Fibroblast of upper back skin (primary cell): ENCODE measurements around the gene DUX4.
"Not testable (repeated sequence)": the region's sequence is repeated elsewhere in the genome, so short reads cannot be mapped to it uniquely, and the experiment has no call there.

Source experiments
- DNase-seq: peaks from one replicate; pipeline ENCODE4 v3.0.0-alpha.2; 2013

Gene DUX4

DNA sequence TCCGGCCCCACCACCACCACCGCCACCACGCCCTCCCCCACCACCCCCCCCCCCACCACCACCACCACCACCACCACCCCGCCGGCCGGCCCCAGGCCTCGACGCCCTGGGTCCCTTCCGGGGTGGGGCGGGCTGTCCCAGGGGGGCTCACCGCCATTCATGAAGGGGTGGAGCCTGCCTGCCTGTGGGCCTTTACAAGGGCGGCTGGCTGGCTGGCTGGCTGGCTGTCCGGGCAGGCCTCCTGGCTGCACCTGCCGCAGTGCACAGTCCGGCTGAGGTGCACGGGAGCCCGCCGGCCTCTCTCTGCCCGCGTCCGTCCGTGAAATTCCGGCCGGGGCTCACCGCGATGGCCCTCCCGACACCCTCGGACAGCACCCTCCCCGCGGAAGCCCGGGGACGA is at the start of gene DUX4:
DUX4 (plus strand) TSS at position 347 of the 400 bp plus-strand sequence; CDS start at position 347, 0 bp downstream.
- not testable (repeated sequence) for DNase-seq

DNA sequence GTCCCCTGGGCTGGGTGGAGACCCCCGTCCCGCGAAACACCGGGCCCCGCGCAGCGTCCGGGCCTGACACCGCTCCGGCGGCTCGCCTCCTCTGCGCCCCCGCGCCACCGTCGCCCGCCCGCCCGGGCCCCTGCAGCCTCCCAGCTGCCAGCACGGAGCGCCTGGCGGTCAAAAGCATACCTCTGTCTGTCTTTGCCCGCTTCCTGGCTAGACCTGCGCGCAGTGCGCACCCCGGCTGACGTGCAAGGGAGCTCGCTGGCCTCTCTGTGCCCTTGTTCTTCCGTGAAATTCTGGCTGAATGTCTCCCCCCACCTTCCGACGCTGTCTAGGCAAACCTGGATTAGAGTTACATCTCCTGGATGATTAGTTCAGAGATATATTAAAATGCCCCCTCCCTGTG is 1.9 kb downstream of the DUX4 start:
- not testable (repeated sequence) for DNase-seq

DNA sequence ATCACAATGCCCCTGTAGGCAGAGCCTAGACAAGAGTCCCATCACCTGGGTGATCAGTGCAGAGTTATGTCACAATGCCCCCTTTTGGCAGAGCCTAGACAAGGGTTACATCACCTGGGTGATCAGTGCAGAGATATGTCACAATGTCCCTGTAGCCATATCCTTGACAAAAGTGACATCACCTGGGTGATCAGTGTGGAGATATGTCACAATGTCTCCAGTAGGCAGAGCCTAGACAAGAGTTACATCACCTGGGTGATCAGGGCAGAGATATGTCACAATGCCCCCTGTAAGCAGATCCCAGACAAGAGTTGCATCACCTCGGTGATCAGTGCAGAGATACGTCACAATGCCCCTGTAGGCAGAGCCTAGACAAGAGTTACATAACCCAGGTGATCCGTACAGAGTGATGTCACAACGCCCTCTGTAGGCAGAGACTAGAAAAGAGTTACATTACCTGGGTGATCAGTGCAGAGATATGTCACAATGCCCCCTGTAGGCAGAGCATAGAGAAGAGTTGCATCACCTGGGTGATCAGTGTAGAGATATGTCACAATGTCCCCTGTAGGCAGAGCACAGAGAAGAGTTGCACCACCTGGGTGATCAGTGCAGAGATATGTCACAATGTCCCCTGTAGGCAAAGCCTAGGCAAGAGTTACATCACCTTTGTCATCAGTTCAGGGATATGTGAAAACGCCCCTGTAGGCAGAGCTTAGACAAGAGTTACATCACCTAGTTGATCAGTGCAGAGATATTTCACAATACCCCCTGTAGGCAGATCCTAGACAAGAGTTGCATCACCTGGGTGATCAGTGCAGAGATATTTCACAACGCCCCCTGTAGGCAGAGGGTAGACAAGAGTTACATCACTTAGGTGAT is 4.4 kb downstream of the DUX4 start:
- DNase-seq, result not testable (repeated sequence)

DNA sequence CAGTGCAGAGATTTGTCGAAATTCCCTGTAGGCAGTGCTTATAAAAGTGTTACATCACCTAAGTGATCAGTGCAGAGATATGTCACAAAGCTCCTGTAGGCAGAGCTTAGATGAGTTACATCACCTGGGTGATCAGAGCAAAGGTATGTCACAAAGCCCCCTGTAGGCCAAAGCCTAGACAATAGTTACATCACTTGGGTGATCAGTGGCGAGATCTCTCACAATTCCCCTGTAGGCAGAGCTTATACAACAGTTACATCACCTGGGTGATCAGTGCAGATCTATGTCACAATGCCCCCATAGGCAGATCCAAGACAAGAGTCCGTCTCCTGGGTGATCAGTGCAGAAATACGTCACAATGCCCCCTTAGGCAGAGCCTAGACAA is 5.0 kb downstream of the DUX4 start:
- DNase-seq, result not testable (repeated sequence)

DNA sequence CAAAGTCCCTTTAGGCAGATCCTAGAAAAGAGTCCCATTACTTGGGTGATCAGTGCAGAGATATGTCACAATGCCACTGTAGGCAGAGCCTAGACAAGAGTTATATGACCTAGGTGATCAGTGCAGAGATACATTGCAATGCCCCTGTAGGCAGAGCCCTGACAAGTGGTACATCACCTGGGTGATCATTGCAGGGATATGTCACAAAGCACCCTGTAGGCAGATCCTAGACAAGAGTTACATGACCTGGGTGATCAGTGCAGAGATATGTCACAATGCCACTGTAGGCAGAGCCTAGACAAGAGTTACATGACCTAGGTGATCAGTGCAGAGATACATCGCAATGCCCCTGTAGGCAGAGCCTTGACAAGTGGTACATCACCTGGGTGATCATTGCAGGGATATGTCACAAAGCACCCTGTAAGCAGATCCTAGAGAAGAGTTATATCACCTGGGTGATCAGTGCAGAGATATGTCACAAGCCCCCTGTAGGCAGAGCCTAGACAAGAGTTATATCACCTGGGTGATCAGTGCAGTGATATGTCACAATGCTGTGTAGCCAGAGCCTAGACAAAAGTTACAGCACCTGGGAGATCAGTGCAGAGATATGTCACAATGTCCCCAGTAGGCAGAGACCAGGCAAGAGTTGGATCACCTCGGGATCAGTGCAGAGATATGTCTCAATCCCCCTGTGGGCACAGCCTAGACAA is 5.6 kb downstream of the DUX4 start:
- DNase-seq, result not testable (repeated sequence)

DNA sequence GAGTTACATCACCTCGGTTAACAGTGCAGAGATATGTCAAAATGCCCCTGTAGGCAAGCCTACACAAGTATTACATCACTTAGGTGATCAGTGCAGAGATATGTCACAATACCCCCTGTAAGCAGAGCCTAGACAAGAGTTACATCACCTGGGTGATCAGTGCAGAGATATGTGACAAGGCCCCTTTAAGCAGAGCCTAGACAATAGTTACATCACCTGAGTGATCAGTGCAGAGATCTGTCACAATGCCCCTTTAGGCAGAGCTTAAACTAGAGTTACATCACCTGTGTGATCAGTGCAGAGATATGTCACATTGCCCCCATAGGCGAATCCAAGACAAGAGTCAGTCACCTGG is 6.1 kb downstream of the DUX4 start:
- DNase-seq, result not testable (repeated sequence)

DNA sequence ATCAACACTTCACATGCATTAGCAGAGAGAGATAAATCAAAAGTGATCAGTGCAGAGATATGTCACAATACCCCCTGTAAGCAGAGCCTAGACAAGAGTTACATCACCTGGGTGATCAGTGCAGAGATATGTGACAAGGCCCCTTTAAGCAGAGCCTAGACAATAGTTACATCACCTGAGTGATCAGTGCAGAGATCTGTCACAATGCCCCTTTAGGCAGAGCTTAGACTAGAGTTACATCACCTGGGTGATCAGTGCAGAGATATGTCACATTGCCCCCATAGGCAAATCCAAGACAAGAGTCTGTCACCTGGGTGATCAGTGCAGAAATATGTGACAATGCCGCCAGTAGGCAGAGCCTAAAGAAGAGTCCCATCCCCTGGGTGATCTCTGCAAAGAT is 7.4 kb downstream of the DUX4 start:
- not testable (repeated sequence) for DNase-seq

DNA sequence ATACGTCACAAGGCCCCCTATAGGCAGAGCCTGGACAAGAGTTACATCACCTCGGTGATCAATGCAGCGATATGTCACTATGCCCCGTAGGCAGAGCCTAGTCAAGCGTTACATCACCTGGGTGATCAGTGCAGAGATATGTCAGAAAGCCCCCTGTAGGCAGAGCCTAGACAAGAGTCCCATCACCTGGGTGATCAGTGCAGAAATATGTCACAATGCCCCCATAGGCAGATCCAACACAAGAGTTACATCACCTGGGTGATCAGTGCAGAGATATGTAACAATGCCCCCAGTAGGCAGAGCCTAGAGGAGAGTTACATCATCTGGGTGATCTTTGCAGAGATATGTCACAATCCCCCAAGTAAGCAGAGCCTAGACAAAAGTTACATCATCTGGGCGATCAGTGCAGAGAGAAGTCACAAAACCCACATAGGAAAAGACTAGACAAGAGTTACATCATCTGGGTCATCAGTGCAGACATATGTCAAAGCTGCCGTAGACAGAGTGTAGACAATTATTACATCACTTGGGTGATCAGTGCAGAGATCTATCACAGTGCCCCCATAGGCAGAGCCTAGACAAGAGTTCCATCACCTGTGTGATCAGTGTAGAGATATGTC is 8.0 kb downstream of the DUX4 start:
- not testable (repeated sequence) for DNase-seq

DNA sequence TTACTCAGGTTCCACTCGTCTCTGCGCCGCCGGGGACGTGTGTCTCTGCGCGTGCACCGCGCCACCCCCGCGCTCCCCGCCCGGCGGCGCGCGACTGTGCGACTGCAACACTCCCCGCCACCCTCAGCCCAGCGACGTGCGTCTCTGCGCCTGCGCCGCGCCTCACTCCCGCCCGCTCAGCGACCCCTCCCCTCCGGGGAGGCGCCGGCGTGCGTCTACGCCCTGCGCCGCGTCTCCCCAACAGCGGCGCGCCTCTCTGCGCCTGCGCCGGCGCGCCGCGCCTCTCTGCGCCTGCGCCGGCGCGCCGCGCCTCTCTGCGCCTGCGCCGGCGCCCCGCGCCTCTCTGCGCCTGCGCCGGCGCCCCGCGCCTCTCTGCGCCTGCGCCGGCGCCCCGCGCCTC is 29.9 kb downstream of the DUX4 start:
- DNase-seq, result not testable (repeated sequence)
